ENCODE results near the gene PTCH1.
A peak's percentile ranks its signal among the peaks of the same experiment; 100 is the strongest.

PTCH1 gene

GRCh38 chr9:95512709-95513095, 4.1 kb downstream of the PTCH1 start:
- no peak for DNase-seq (ENCODE audit: low spot score)

GRCh38 chr9:95511952-95512708, 4.6 kb downstream of the PTCH1 start:
- no peak for DNase-seq (ENCODE audit: low spot score)

GRCh38 chr9:95511616-95511931, 5.2 kb downstream of the PTCH1 start:
- no peak for DNase-seq (ENCODE audit: low spot score)

- DNase-seq (ENCODE audit: low spot score) = peak; percentile 81
Measured at GRCh38 chr9:95510709-95511615, 5.8 kb downstream of the PTCH1 start.

GRCh38 chr9:95509851-95510708, 6.7 kb downstream of the PTCH1 start:
- DNase-seq (ENCODE audit: low spot score) = no peak

GRCh38 chr9:95508968-95509850, 7.6 kb downstream of the PTCH1 start:
- DNase-seq (ENCODE audit: low spot score) = peak; percentile 54

GRCh38 chr9:95508242-95508967, 8.4 kb downstream of the PTCH1 start:
- peak; percentile 23 for DNase-seq (ENCODE audit: low spot score)

- peak; percentile 10 for DNase-seq (ENCODE audit: low spot score)
Measured at GRCh38 chr9:95507464-95508241, 9.1 kb downstream of the PTCH1 start.

GRCh38 chr9:95506678-95507463, 9.9 kb downstream of the PTCH1 start:
- peak; percentile 49 for DNase-seq (ENCODE audit: low spot score)

- DNase-seq (ENCODE audit: low spot score) = peak; percentile 41
Measured at GRCh38 chr9:95506428-95506677, 10.4 kb downstream of the PTCH1 start.

- peak; percentile 59 for DNase-seq (ENCODE audit: low spot score)
Measured at GRCh38 chr9:95505717-95506427, 10.9 kb downstream of the PTCH1 start.

- no peak for DNase-seq (ENCODE audit: low spot score)
Measured at GRCh38 chr9:95505072-95505716, 11.6 kb downstream of the PTCH1 start.

GRCh38 chr9:95504053-95504963, 12.5 kb downstream of the PTCH1 start:
- peak; percentile 26 for DNase-seq (ENCODE audit: low spot score)

GRCh38 chr9:95503369-95503768, 13.4 kb downstream of the PTCH1 start:
- no peak for DNase-seq (ENCODE audit: low spot score)

- no peak for DNase-seq (ENCODE audit: low spot score)
Measured at GRCh38 chr9:95502248-95502647, 14.5 kb downstream of the PTCH1 start.

- DNase-seq (ENCODE audit: low spot score) = no peak
Measured at GRCh38 chr9:95499847-95500246, 16.9 kb downstream of the PTCH1 start.

GRCh38 chr9:95499046-95499676, 17.6 kb downstream of the PTCH1 start:
- DNase-seq (ENCODE audit: low spot score) = no peak

Measured in germinal center (tissue), 1 donor.